GM12878 (cell line): ENCODE measurements around the gene RET. TPM values are rescaled to one million over a fixed set of nuclear protein-coding genes. Genes with fewer than 3 reads are reported as not detected.

Experiments used
- ATAC-seq: fragments of 200-7000 bp; cut with Tn5 transposase; 3 replicates; pipeline ENCODE4 v1.9.1; 2020; ENCODE audit warnings: mild to moderate bottlenecking, moderate library complexity
- BruUV-seq: library from RNA; stranded (reverse); fragments of 400-500 nt; replicated peaks from 2 replicates; lab custom pipeline; 2021; lab: Mats Ljungman, UMichigan
- CTCF ChIA-PET: fragments of 300-600 bp; sonication (Branson Sonifier 250); formaldehyde crosslinking; extraction: SDS; loops from one replicate; lab custom pipeline; 2021; ENCODE audit warnings: inconsistent platforms; lab: Yijun Ruan, JAX
- POLR2A ChIA-PET: fragments of 350-600 bp; formaldehyde crosslinking; extraction: SDS; loops from one replicate; lab custom pipeline; 2021; ENCODE audit warnings: inconsistent platforms; lab: Charles Lee
- RAD21 ChIA-PET: fragments of 300-600 bp; sonication (Branson Sonifier 250); formaldehyde crosslinking; loops from one replicate; lab custom pipeline; 2023; ENCODE audit warnings: antibody characterized with exemption; ENCODE audit not compliant: unreplicated experiment; lab: Charles Lee
- SMC1A ChIA-PET: fragments of 300-600 bp; sonication (Branson Sonifier 250); formaldehyde crosslinking; loops from one replicate; lab custom pipeline; 2023; ENCODE audit not compliant: unreplicated experiment, uncharacterized antibody; lab: Charles Lee
- DNase-seq: peaks from one replicate; pipeline ENCODE4 v3.0.0-alpha.2; 2011; ENCODE audit warnings: low read depth, low spot score
- FAIRE-seq: peaks from 3 replicates; lab custom pipeline; 2011; peaks lifted over from hg19 to GRCh38; lab: Jason Lieb, UNC
- H2AFZ ChIP-seq: 2 replicates; pipeline ENCODE4 v1.6.0; 2011; ENCODE audit warnings: low read depth, low read length, control low read depth; ENCODE audit not compliant: control insufficient read depth
- H3K27ac ChIP-seq: 2 replicates; pipeline ENCODE4 v1.5.1; 2011; ENCODE audit warnings: control low read depth; ENCODE audit not compliant: control insufficient read depth, insufficient read depth
- H3K27me3 ChIP-seq, 2 experiments: replicated peaks in 1 of 2; 2 replicates each; pipeline versions ENCODE4 v1.6.0 to v1.6.1; 2011; ENCODE audit warnings: low read length in 1 of 2; ENCODE audit not compliant: control insufficient read depth in 2 of 2, insufficient read depth in 2 of 2
- H3K36me3 ChIP-seq, 2 experiments: 2 replicates each; pipeline ENCODE4 v1.5.1; 2011; ENCODE audit warnings: low read length in 1 of 2; ENCODE audit not compliant: control insufficient read depth in 2 of 2, insufficient read depth in 2 of 2
- H3K4me1 ChIP-seq: 2 replicates; pipeline ENCODE4 v1.6.1; 2011; ENCODE audit warnings: mild to moderate bottlenecking, low read length, moderate library complexity, mixed read lengths; ENCODE audit not compliant: control insufficient read depth, insufficient read depth
- H3K4me2 ChIP-seq: 2 replicates; pipeline ENCODE4 v1.6.0; 2011; ENCODE audit warnings: control low read depth; ENCODE audit not compliant: control insufficient read depth, insufficient read depth
- H3K4me3 ChIP-seq: fragments of 200-600 bp; sonication (generic); 2 replicates; pipeline ENCODE4 v1.5.1; 2016
- H3K79me2 ChIP-seq: 2 replicates; pipeline ENCODE4 v1.6.0; 2011; ENCODE audit warnings: low read length; ENCODE audit not compliant: control insufficient read depth, insufficient read depth
- H3K9ac ChIP-seq: 2 replicates; pipeline ENCODE4 v1.8.0; 2011; ENCODE audit warnings: low read length, control low read depth, mixed read lengths; ENCODE audit not compliant: control insufficient read depth, insufficient read depth
- H3K9me3 ChIP-seq: replicated peaks from 3 replicates; pipeline ENCODE4 v1.5.1; 2011; ENCODE audit warnings: mild to moderate bottlenecking, low read length; ENCODE audit not compliant: control insufficient read depth, insufficient read depth
- H4K20me1 ChIP-seq: 2 replicates; pipeline ENCODE4 v1.6.0; 2011; ENCODE audit not compliant: control insufficient read depth, insufficient read depth
- BCL3 ChIP-seq: IDR thresholded peaks from 2 replicates; pipeline ENCODE4 v1.6.1; 2011; ENCODE audit warnings: borderline replicate concordance, low read depth, mild to moderate bottlenecking, moderate library complexity, low read length; ENCODE audit not compliant: insufficient read depth, poor library complexity, severe bottlenecking
- BRCA1 ChIP-seq: IDR thresholded peaks from 2 replicates; pipeline ENCODE4 v1.6.1; 2011; ENCODE audit warnings: low read depth, low read length, improper control_type of control experiment
- CEBPZ ChIP-seq: fragments of 150-350 bp; IDR thresholded peaks from 2 replicates; pipeline ENCODE4 v1.6.1; 2016; ENCODE audit warnings: low read depth, low read length
- HDGF ChIP-seq: fragments of 450-650 bp; IDR thresholded peaks from 2 replicates; pipeline ENCODE4 v1.6.1; 2016; ENCODE audit warnings: antibody characterized with exemption
- MXI1 ChIP-seq: fragments of 150-350 bp; IDR thresholded peaks from 2 replicates; pipeline ENCODE4 v1.6.1; 2011; ENCODE audit warnings: low read depth, mild to moderate bottlenecking, inconsistent platforms, low read length, improper control_type of control experiment
- POU2F2 ChIP-seq: IDR thresholded peaks from 3 replicates; pipeline ENCODE4 v1.6.1; 2011; ENCODE audit warnings: low read depth, mild to moderate bottlenecking, low read length, borderline replicate concordance
- SUPT20H ChIP-seq: IDR thresholded peaks from 2 replicates; pipeline ENCODE4 v1.6.1; 2011; ENCODE audit warnings: low read depth, mild to moderate bottlenecking, low read length, moderate library complexity, borderline replicate concordance; ENCODE audit not compliant: control insufficient read depth
- ZZZ3 ChIP-seq: IDR thresholded peaks from 2 replicates; pipeline ENCODE4 v1.6.1; 2011; ENCODE audit warnings: low read depth; ENCODE audit not compliant: control insufficient read depth, insufficient read length
- WGBS: methylation state at CpG from one replicate; pipeline ENCODE4 v1.1.6; 2016; ENCODE audit warnings: low lambda C conversion rate; ENCODE audit not compliant: insufficient replicate concordance, insufficient coverage; ENCODE audit errors: missing lambda C conversion rate; 5-methylcytosine and 5-hydroxymethylcytosine counted together
- in situ Hi-C: fragments of 300-500 bp; cut with MboI; formaldehyde crosslinking; loops from 9 replicates; pipeline ENCODE4 v1.14.3; 2018; ENCODE audit warnings: mixed read lengths
- intact Hi-C: fragments of 100-400 bp; cut with micrococcal nuclease; formaldehyde crosslinking; loops from one replicate; pipeline ENCODE4 v1.14.2; 2022; ENCODE audit not compliant: unreplicated experiment
- polyA plus RNA-seq, 11 experiments: library from polyadenylated mRNA; depleted of rRNA in 4 of 11; unstranded in 6 of 11; stranded (reverse) in 5 of 11; fragments of >200 nt; fragmentation: Nextera tagmentation in 4 of 11; fragmentation: Illumina TruSeq in 1 of 11; extraction: Ambion mirVana in 4 of 11; extraction: Trizol in 1 of 11; gene quantifications; 1 replicate in 1 of 11; 2 replicates in 10 of 11; pipeline versions ENCODE4 v1.2.1 to v1.2.3, GENCODE V29; 2011 to 2016; ENCODE audit warnings: inconsistent platforms in 2 of 11, missing spikeins in 2 of 11, low read depth in 1 of 11
- total RNA-seq, 4 experiments: library from RNA; depleted of rRNA in 3 of 4; stranded (reverse); fragments of >200 nt in 3 of 4; fragmentation: Illumina TruSeq in 1 of 4; extraction: Trizol in 1 of 4; gene quantifications; 2 replicates each; pipeline versions ENCODE4 v1.2.1 to v1.2.3, GENCODE V29; 2013 to 2021

RET gene
- total and polyA plus RNA-seq, 10 of the 15 experiments (the other 5 are each of a cell fraction or from before 2014, with no cell fraction given): not detected

- Histone ChIP-seq H2AFZ (no peak overlapping the region), H4K20me1 (no peaks in the 10 kb centered on the region), H3K4me1 (no peaks in the 10 kb centered on the region), H3K36me3 (no peaks in the 10 kb centered on the region), H3K27ac (no peak overlapping the region), H3K9ac (no peak overlapping the region), H3K9me3 (no peaks in the 10 kb centered on the region), H3K79me2 (no peaks in the 10 kb centered on the region), H3K27me3 (peaks cover 0 to 2% of the 10 kb centered on the region in 2 experiments; a peak in 2 of 4 replicates), H3K4me3 (no peak overlapping the region), H3K4me2 (no peak overlapping the region)
- ChIA-PET SMC1A (no interaction called here), CTCF (interaction anchor here (0.8 kb wide), 1 partner anchor 10 kb away, joined by 4 read pairs; no protein-coding TSS in a partner anchor), POLR2A (no interaction called here), RAD21 (interaction anchor here (0.5 kb wide), 1 partner anchor 318 kb away, joined by 3 read pairs; no protein-coding TSS in a partner anchor)
- no peak for ATAC-seq
- TF ChIP-seq SUPT20H (no peak), BCL3 (no peak), ZZZ3 (no peak), MXI1 (no peak), HDGF (no peak), CEBPZ (no peak), POU2F2 (no peak), BRCA1 (no peak)
- intact Hi-C loops: no loop called here
- FAIRE-seq: no peak
- no TSS peak for BruUV-seq
- in situ Hi-C loops: no loop called here
- no peak for DNase-seq
- 31% methylated on average over 19 of the region's 19 CpGs for WGBS
Measured at GRCh38 chr10:43071865-43072650, 4.8 kb upstream of the RET start.
